HCT116 (cell line): ENCODE results near the gene YTHDF1. TPM values are rescaled to one million over a fixed set of nuclear protein-coding genes. Genes with fewer than 3 reads are reported as not detected.

Experiments
- ATAC-seq: fragments of 200-7000 bp; cut with Tn5 transposase; 2 replicates; pipeline ENCODE4 v1.9.1; 2020; ENCODE audit warnings: mild to moderate bottlenecking, moderate library complexity
- BruUV-seq: library from RNA; stranded (reverse); fragments of 400-500 nt; replicated peaks from 2 replicates; lab custom pipeline; 2021; lab: Mats Ljungman, UMichigan
- CTCF ChIA-PET: fragments of 300-600 bp; sonication (Branson Sonifier 250); formaldehyde crosslinking; loops from one replicate; lab custom pipeline; 2021; ENCODE audit warnings: antibody characterized with exemption; lab: Charles Lee
- POLR2A ChIA-PET: fragments of 300-600, 350-600 bp; sonication (Branson Sonifier 250); formaldehyde crosslinking; loops from one replicate; lab custom pipeline; 2021; ENCODE audit warnings: antibody characterized with exemption; lab: Charles Lee
- RAD21 ChIA-PET, 2 experiments: fragments of 300-600 bp; sonication (Branson Sonifier 250); formaldehyde crosslinking; loops; one replicate each; lab custom pipeline; 2023; ENCODE audit warnings: low total read pairs in 2 of 2; ENCODE audit not compliant: uncharacterized antibody in 2 of 2, unreplicated experiment in 2 of 2, low non-redundant PET in 1 of 2; lab: Charles Lee
- DNase-seq: peaks from one replicate; pipeline ENCODE4 v3.0.0-alpha.2; 2010; ENCODE audit warnings: low read depth, low spot score
- H2AFZ ChIP-seq: fragments of 200-600 bp; shearing (Covaris generic), sonication (generic); 2 replicates; pipeline ENCODE4 v1.6.1; 2017; ENCODE audit warnings: low read depth, mixed run types, mixed read lengths, antibody characterized with exemption, low read length; ENCODE audit not compliant: poor library complexity, severe bottlenecking
- H3K27ac ChIP-seq: 2 replicates; pipeline ENCODE4 v1.5.1; 2012; ENCODE audit warnings: low read depth, low read length
- H3K27me3 ChIP-seq: fragments of 200-600 bp; sonication (generic); 2 replicates; pipeline ENCODE4 v1.6.1; 2016; ENCODE audit warnings: mixed run types, low read length, mixed read lengths; ENCODE audit not compliant: insufficient read depth
- H3K36me3 ChIP-seq, 2 experiments: fragments of 200-500 bp in 1 of 2; fragments of 200-600 bp in 1 of 2; sonication (Bioruptor generic) in 1 of 2; sonication (generic) in 1 of 2; 2 replicates each; pipeline versions ENCODE4 v1.5.1 to v1.6.1; 2014 to 2016; ENCODE audit warnings: low read length in 2 of 2, inconsistent platforms in 1 of 2, mixed read lengths in 1 of 2, mixed run types in 1 of 2; ENCODE audit not compliant: insufficient read depth in 2 of 2, control insufficient read depth in 1 of 2
- H3K4me1 ChIP-seq, 2 experiments: fragments of 200-600 bp in 1 of 2; sonication (generic) in 1 of 2; 2 replicates each; pipeline versions ENCODE4 v1.5.1 to v1.6.1; 2012 to 2017; ENCODE audit warnings: low read length in 2 of 2, inconsistent platforms in 1 of 2, mild to moderate bottlenecking in 1 of 2, mixed read lengths in 1 of 2, mixed run types in 1 of 2, moderate library complexity in 1 of 2; ENCODE audit not compliant: insufficient read depth in 2 of 2, control insufficient read depth in 1 of 2
- H3K4me2 ChIP-seq: fragments of 200-600 bp; sonication (generic); 2 replicates; pipeline ENCODE4 v1.6.1; 2017; ENCODE audit warnings: mixed run types, low read length, mixed read lengths
- H3K4me3 ChIP-seq, 2 experiments: fragments of 200-600 bp in 1 of 2; sonication (generic) in 1 of 2; replicated peaks in 1 of 2; 2 replicates each; pipeline ENCODE4 v1.5.1; 2011 to 2016; ENCODE audit warnings: low read length in 2 of 2, control low read depth in 1 of 2, low read depth in 1 of 2, mild to moderate bottlenecking in 1 of 2, mixed read lengths in 1 of 2, mixed run types in 1 of 2
- H3K79me2 ChIP-seq: fragments of 200-600 bp; sonication (generic); 2 replicates; pipeline ENCODE4 v1.6.1; 2017; ENCODE audit warnings: mild to moderate bottlenecking, mixed run types, low read length, moderate library complexity, mixed read lengths; ENCODE audit not compliant: insufficient read depth
- H3K9ac ChIP-seq: fragments of 200-600 bp; sonication (generic); 2 replicates; pipeline ENCODE4 v1.6.1; 2016; ENCODE audit warnings: low read length, mixed read lengths
- H3K9me2 ChIP-seq: fragments of 200-600 bp; sonication (generic), shearing (Covaris generic); 2 replicates; pipeline ENCODE4 v1.6.1; 2017; ENCODE audit warnings: mixed run types, mild to moderate bottlenecking, moderate library complexity; ENCODE audit not compliant: insufficient read depth
- H3K9me3 ChIP-seq, 2 experiments: fragments of 200-500 bp in 1 of 2; fragments of 200-600 bp in 1 of 2; sonication (Bioruptor generic) in 1 of 2; sonication (generic) in 1 of 2; 2 replicates each; pipeline ENCODE4 v1.6.1; 2014 to 2017; ENCODE audit warnings: low read length in 2 of 2, mixed read lengths in 2 of 2, inconsistent platforms in 1 of 2, low read depth in 1 of 2, mild to moderate bottlenecking in 1 of 2, mixed run types in 1 of 2, moderate library complexity in 1 of 2; ENCODE audit not compliant: control insufficient read depth in 1 of 2, insufficient read depth in 1 of 2
- H4K20me1 ChIP-seq: fragments of 200-600 bp; sonication (generic), shearing (Covaris generic); 2 replicates; pipeline ENCODE4 v1.6.1; 2017; ENCODE audit warnings: mixed run types, mild to moderate bottlenecking, moderate library complexity; ENCODE audit not compliant: insufficient read depth
- CEBPB ChIP-seq: IDR thresholded peaks from 2 replicates; pipeline ENCODE4 v1.6.1; 2012; ENCODE audit warnings: low read depth
- CTCF ChIP-seq, 3 experiments: fragments of 200-600 bp in 1 of 3; sonication (generic) in 1 of 3; IDR thresholded peaks in 2 of 3; conservative IDR thresholded peaks in 1 of 3; 2 replicates each; pipeline ENCODE4 v1.5.1; 2012 to 2017; ENCODE audit warnings: low read depth in 2 of 3, low read length in 2 of 3, antibody characterized with exemption in 1 of 3, borderline replicate concordance in 1 of 3, control low read depth in 1 of 3, mild to moderate bottlenecking in 1 of 3, mixed read lengths in 1 of 3, mixed run types in 1 of 3, moderate library complexity in 1 of 3; ENCODE audit not compliant: insufficient read depth in 1 of 3
- EGR1 ChIP-seq: IDR thresholded peaks from 2 replicates; pipeline ENCODE4 v1.6.1; 2012; ENCODE audit warnings: low read depth
- ELF1 ChIP-seq: IDR thresholded peaks from 2 replicates; pipeline ENCODE4 v1.6.1; 2012; ENCODE audit warnings: low read depth, borderline replicate concordance
- EZH2 ChIP-seq: fragments of 200-600 bp; sonication (generic); IDR thresholded peaks from 2 replicates; pipeline ENCODE4 v1.6.1; 2017; ENCODE audit warnings: antibody characterized with exemption, mixed run types
- FOSL1 ChIP-seq: IDR thresholded peaks from 2 replicates; pipeline ENCODE4 v1.6.1; 2012; ENCODE audit warnings: low read depth
- POLR2A ChIP-seq: IDR thresholded peaks from 2 replicates; pipeline ENCODE4 v1.7.0; 2011; ENCODE audit warnings: borderline replicate concordance; ENCODE audit not compliant: insufficient read depth, insufficient read length; ENCODE audit errors: extremely low read depth
- RAD21 ChIP-seq: IDR thresholded peaks from 2 replicates; pipeline ENCODE4 v1.6.1; 2012; ENCODE audit warnings: low read depth, mild to moderate bottlenecking
- SRF ChIP-seq: IDR thresholded peaks from 2 replicates; pipeline ENCODE4 v1.6.1; 2012; ENCODE audit warnings: low read depth
- YY1 ChIP-seq: IDR thresholded peaks from 2 replicates; pipeline ENCODE4 v1.6.1; 2011; ENCODE audit warnings: low read length, low read depth, moderate library complexity, mild to moderate bottlenecking; ENCODE audit not compliant: insufficient replicate concordance; ENCODE audit errors: extremely low read depth
- ZFX ChIP-seq: fragments of 450-650 bp; IDR thresholded peaks from 2 replicates; pipeline ENCODE4 v1.6.1; 2017
- intact Hi-C: fragments of 100-400 bp; cut with micrococcal nuclease; formaldehyde crosslinking; loops from 2 replicates; pipeline ENCODE4 v1.10.0; 2022
- total RNA-seq: library from RNA; stranded (reverse); gene quantifications from one replicate; pipeline ENCODE4 v1.2.1, GENCODE V29; 2021; ENCODE audit not compliant: unreplicated experiment

YTHDF1 gene
- total RNA-seq, 1 experiment from 2014 or later = 42.8 TPM

GRCh38 chr20:63186528-63187316 is 29.2 kb downstream of the YTHDF1 start:
- ChIA-PET RAD21 (no interaction called here), CTCF (no interaction called here), POLR2A (no interaction called here)
- Histone ChIP-seq H3K4me1 (peaks cover 14 to 23% of the 10 kb centered on the region in 2 experiments), H2AFZ (no peak overlapping the region), H3K9me3 (no peaks in the 10 kb centered on the region), H3K4me2 (peak overlapping the region; percentile 55), H3K79me2 (no peaks in the 10 kb centered on the region), H3K36me3 (no peaks in the 10 kb centered on the region), H3K27ac (no peak overlapping the region; the same call in 1 of the 2 replicates), H3K4me3 (no peak overlapping the region), H3K9me2 (no peaks in the 10 kb centered on the region), H4K20me1 (no peaks in the 10 kb centered on the region), H3K9ac (no peak overlapping the region), H3K27me3 (no peaks in the 10 kb centered on the region)
- peak; percentile 70 for ATAC-seq
- BruUV-seq = no TSS peak
- TF ChIP-seq CTCF (IDR thresholded peaks at IDR 0.05 in 2 of 3, conservative IDR thresholded peaks at IDR 0.05 in 1 of 3; ENCODE audit: borderline replicate concordance in 1 of 3, insufficient read depth in 1 of 3, low read depth in 2 of 3, low read length in 2 of 3) (peak in 2 of 3 experiments; percentile 56 to 61; a peak in 3 of 6 replicates), CEBPB (no peak)
- intact Hi-C loops = no loop called here
- DNase-seq = peak; percentile 40

GRCh38 chr20:63186084-63186483 is 29.8 kb downstream of the YTHDF1 start:
- H3K4me3 ChIP-seq = no peak overlapping the region

More at GRCh38 chr20:63186084-63186483, 29.8 kb downstream of the YTHDF1 start:
- BruUV-seq = no TSS peak
- ChIA-PET RAD21 (no interaction called here), POLR2A (no interaction called here), CTCF (no interaction called here)
- Histone ChIP-seq H3K27me3 (no peaks in the 10 kb centered on the region), H3K9ac (no peak overlapping the region), H3K27ac (no peak overlapping the region), H3K9me3 (no peaks in the 10 kb centered on the region), H2AFZ (no peak overlapping the region), H3K9me2 (no peaks in the 10 kb centered on the region), H3K79me2 (no peaks in the 10 kb centered on the region), H4K20me1 (no peaks in the 10 kb centered on the region), H3K4me1 (peaks cover 8 to 17% of the 10 kb centered on the region in 2 experiments), H3K36me3 (no peaks in the 10 kb centered on the region), H3K4me2 (peak overlapping the region; percentile 55)
- DNase-seq (no peak), ATAC-seq (no peak)
- TF ChIP-seq RAD21 (no peak), EZH2 (no peak), CEBPB (no peak), FOSL1 (no peak), YY1 (no peak), SRF (no peak), EGR1 (no peak), POLR2A (no peak), ZFX (no peak), ELF1 (no peak)
- intact Hi-C loops = no loop called here
